GM23338 (cell line): ENCODE data around the gene CAMTA1. TPM values are rescaled to one million over a fixed set of nuclear protein-coding genes. Genes with fewer than 3 reads are reported as not detected.
A peak's percentile ranks its signal among the peaks of the same experiment; 100 is the strongest.

Source experiments
- ATAC-seq: fragments of 200-7000 bp; cut with Tn5 transposase; 3 replicates; pipeline ENCODE4 v1.9.1; 2020
- DNase-seq: peaks from one replicate; pipeline ENCODE4 v3.0.0-alpha.2; 2015; ENCODE audit warnings: low spot score
- H2AFZ ChIP-seq: fragments of 200-600 bp; sonication (generic); 2 replicates; pipeline ENCODE4 v1.8.0; 2016; ENCODE audit warnings: antibody characterized with exemption, mild to moderate bottlenecking, moderate library complexity
- H3F3A ChIP-seq: fragments of 200-600 bp; sonication (generic); replicated peaks from 2 replicates; pipeline ENCODE4 v1.8.0; 2017; ENCODE audit warnings: antibody characterized with exemption, mixed run types, low read depth
- H3K27ac ChIP-seq: fragments of 200-600 bp; sonication (generic); 2 replicates; pipeline ENCODE4 v1.6.1; 2016; ENCODE audit warnings: low read depth
- H3K27me3 ChIP-seq: fragments of 200-600 bp; sonication (generic); 2 replicates; pipeline ENCODE4 v1.8.0; 2016; ENCODE audit warnings: mild to moderate bottlenecking, mixed run types, moderate library complexity; ENCODE audit not compliant: insufficient read depth
- H3K36me3 ChIP-seq: fragments of 200-600 bp; sonication (generic); 2 replicates; pipeline ENCODE4 v1.8.0; 2016; ENCODE audit warnings: mild to moderate bottlenecking; ENCODE audit not compliant: insufficient read depth
- H3K4me1 ChIP-seq: fragments of 200-600 bp; sonication (generic); 2 replicates; pipeline ENCODE4 v1.8.0; 2016; ENCODE audit warnings: mild to moderate bottlenecking, moderate library complexity; ENCODE audit not compliant: insufficient read depth
- H3K4me2 ChIP-seq: fragments of 200-600 bp; sonication (generic); 2 replicates; pipeline ENCODE4 v1.7.1; 2017; ENCODE audit warnings: mixed run types
- H3K4me3 ChIP-seq: fragments of 200-600 bp; sonication (generic); 2 replicates; pipeline ENCODE4 v1.6.1; 2016; ENCODE audit warnings: mixed run types
- H3K79me2 ChIP-seq: fragments of 200-600 bp; sonication (generic); replicated peaks from 2 replicates; pipeline ENCODE4 v1.8.0; 2017; ENCODE audit warnings: mild to moderate bottlenecking; ENCODE audit not compliant: insufficient read depth
- H3K9me2 ChIP-seq: fragments of 200-600 bp; sonication (generic); 2 replicates; pipeline ENCODE4 v1.8.0; 2017; ENCODE audit not compliant: insufficient read depth
- H4K20me1 ChIP-seq: fragments of 200-600 bp; sonication (generic); replicated peaks from 2 replicates; pipeline ENCODE4 v1.8.0; 2017; ENCODE audit warnings: mild to moderate bottlenecking; ENCODE audit not compliant: insufficient read depth
- H3K27ac Mint-ChIP-seq: 2 replicates; pipeline ENCODE4 v1.8.0; 2020; ENCODE audit warnings: inconsistent platforms, mild to moderate bottlenecking, moderate library complexity, mixed read lengths
- H3K27me3 Mint-ChIP-seq: 3 replicates; pipeline ENCODE4 v1.8.0; 2022; ENCODE audit warnings: low read depth, mild to moderate bottlenecking, moderate library complexity, mixed read lengths, inconsistent platforms; ENCODE audit not compliant: insufficient read depth, poor library complexity
- H3K36me3 Mint-ChIP-seq: 3 replicates; pipeline ENCODE4 v1.8.0; 2021; ENCODE audit warnings: low read depth, mild to moderate bottlenecking, inconsistent platforms, moderate library complexity, mixed read lengths
- H3K4me1 Mint-ChIP-seq: 3 replicates; pipeline ENCODE4 v1.8.0; 2020; ENCODE audit warnings: mild to moderate bottlenecking, inconsistent platforms, mixed read lengths
- H3K4me3 Mint-ChIP-seq: 3 replicates; pipeline ENCODE4 v1.8.0; 2021; ENCODE audit warnings: moderate library complexity, mild to moderate bottlenecking, inconsistent platforms, mixed read lengths
- H3K9me3 Mint-ChIP-seq: 3 replicates; pipeline ENCODE4 v1.8.0; 2020; ENCODE audit warnings: moderate library complexity, mild to moderate bottlenecking, inconsistent platforms, mixed read lengths
- CREB1 ChIP-seq: fragments of 250-450 bp; sonication (Bioruptor Pico); IDR thresholded peaks from 2 replicates; pipeline ENCODE4 v1.5.0; 2020; ENCODE audit warnings: low read depth, mild to moderate bottlenecking, moderate library complexity
- STAT1 ChIP-seq: IDR thresholded peaks from one replicate; pipeline ENCODE4 v1.6.1; 2016; ENCODE audit warnings: antibody characterized with exemption; ENCODE audit not compliant: unreplicated experiment
- polyA plus RNA-seq: library from polyadenylated mRNA; unstranded; fragments of >200 nt; fragmentation: Nextera tagmentation; extraction: Ambion mirVana; gene quantifications from 2 replicates; pipeline ENCODE4 v1.2.1, GENCODE V29; 2016
- total RNA-seq: library from RNA; depleted of rRNA; stranded (reverse); fragments of >200 nt; shearing (Covaris generic); gene quantifications from 2 replicates; pipeline ENCODE4 v1.2.3, GENCODE V29; 2014
- TF ChIP-seq, protein P1 (sequence below), 2 experiments: fragments of 200-600 bp in 1 of 2; sonication (generic) in 1 of 2; conservative IDR thresholded peaks; 2 replicates each; pipeline versions ENCODE4 v1.5.1 to v1.6.1; 2016 to 2017; ENCODE audit warnings: antibody characterized with exemption in 2 of 2, low read depth in 2 of 2, mild to moderate bottlenecking in 2 of 2, moderate library complexity in 1 of 2

CAMTA1 gene
- total and polyA plus RNA-seq, 2 experiments from 2014 or later, result 115 to 519 TPM

GRCh38 chr1:7538849-7539768 is 753.9 kb downstream of the CAMTA1 start:
- peaks cover 54% of the 10 kb centered on the region for H3K4me1 Mint-ChIP-seq
- peaks cover 20% of the 10 kb centered on the region for H3K27me3 Mint-ChIP-seq
- no peak for DNase-seq

GRCh38 chr1:7539769-7540175 is 754.5 kb downstream of the CAMTA1 start:
- H3K4me2 ChIP-seq, result no peak overlapping the region
- no peaks in the 10 kb centered on the region for H3K9me3 Mint-ChIP-seq

More at GRCh38 chr1:7538849-7539768, 753.9 kb downstream of the CAMTA1 start:
- Mint-ChIP-seq H3K36me3 (no peaks in the 10 kb centered on the region), H3K4me3 (no peak overlapping the region), H3K9me3 (no peaks in the 10 kb centered on the region), H3K27ac (peak overlapping the region; percentile 43; the same call in 1 of the 2 replicates)
- no peaks in the 10 kb centered on the region; the same call in 1 of the 2 replicates for H3K27me3 ChIP-seq
- H2AFZ ChIP-seq, result no peak overlapping the region
- H3K4me3 ChIP-seq, result no peak overlapping the region
- peak; percentile 4; the same call in 2 of the 3 replicates for ATAC-seq
- no peak overlapping the region for H3K4me2 ChIP-seq
- H3K27ac ChIP-seq, result no peak overlapping the region
- H3K9me2 ChIP-seq, result no peaks in the 10 kb centered on the region
- H4K20me1 ChIP-seq, result no peaks in the 10 kb centered on the region
- TF ChIP-seq, protein P1, sequence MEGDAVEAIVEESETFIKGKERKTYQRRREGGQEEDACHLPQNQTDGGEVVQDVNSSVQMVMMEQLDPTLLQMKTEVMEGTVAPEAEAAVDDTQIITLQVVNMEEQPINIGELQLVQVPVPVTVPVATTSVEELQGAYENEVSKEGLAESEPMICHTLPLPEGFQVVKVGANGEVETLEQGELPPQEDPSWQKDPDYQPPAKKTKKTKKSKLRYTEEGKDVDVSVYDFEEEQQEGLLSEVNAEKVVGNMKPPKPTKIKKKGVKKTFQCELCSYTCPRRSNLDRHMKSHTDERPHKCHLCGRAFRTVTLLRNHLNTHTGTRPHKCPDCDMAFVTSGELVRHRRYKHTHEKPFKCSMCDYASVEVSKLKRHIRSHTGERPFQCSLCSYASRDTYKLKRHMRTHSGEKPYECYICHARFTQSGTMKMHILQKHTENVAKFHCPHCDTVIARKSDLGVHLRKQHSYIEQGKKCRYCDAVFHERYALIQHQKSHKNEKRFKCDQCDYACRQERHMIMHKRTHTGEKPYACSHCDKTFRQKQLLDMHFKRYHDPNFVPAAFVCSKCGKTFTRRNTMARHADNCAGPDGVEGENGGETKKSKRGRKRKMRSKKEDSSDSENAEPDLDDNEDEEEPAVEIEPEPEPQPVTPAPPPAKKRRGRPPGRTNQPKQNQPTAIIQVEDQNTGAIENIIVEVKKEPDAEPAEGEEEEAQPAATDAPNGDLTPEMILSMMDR (conservative IDR thresholded peaks at IDR 0.05; ENCODE audit: low read depth in 2 of 2), result peak; percentile 50 to 53; a peak in 3 of 4 replicates
- no peak for TF ChIP-seq STAT1
- H3F3A ChIP-seq, result no peaks in the 10 kb centered on the region
- no peaks in the 10 kb centered on the region for H3K36me3 ChIP-seq
- peaks cover 37% of the 10 kb centered on the region for H3K4me1 ChIP-seq
- no peaks in the 10 kb centered on the region for H3K79me2 ChIP-seq

More at GRCh38 chr1:7539769-7540175, 754.5 kb downstream of the CAMTA1 start:
- H2AFZ ChIP-seq, result no peak overlapping the region
- no peaks in the 10 kb centered on the region for H3K79me2 ChIP-seq
- Mint-ChIP-seq H3K4me3 (no peak overlapping the region), H3K27ac (peak overlapping the region; percentile 29; the same call in 1 of the 2 replicates), H3K36me3 (no peaks in the 10 kb centered on the region), H3K27me3 (peaks cover 20% of the 10 kb centered on the region), H3K4me1 (peaks cover 49% of the 10 kb centered on the region)
- H3K4me3 ChIP-seq, result no peak overlapping the region
- peaks cover 32% of the 10 kb centered on the region for H3K4me1 ChIP-seq
- no peaks in the 10 kb centered on the region for H3K9me2 ChIP-seq
- TF ChIP-seq CREB1 (CRISPR knock-in tag), result no peak
- TF ChIP-seq, protein P1 (conservative IDR thresholded peaks at IDR 0.05; ENCODE audit: low read depth in 2 of 2), result peak; percentile 62 to 89
- peak; percentile 70 for ATAC-seq
- H3K27ac ChIP-seq, result no peak overlapping the region
- DNase-seq, result peak; percentile 90
- no peaks in the 10 kb centered on the region for H3F3A ChIP-seq
- no peaks in the 10 kb centered on the region for H4K20me1 ChIP-seq
- no peaks in the 10 kb centered on the region for H3K36me3 ChIP-seq
- H3K27me3 ChIP-seq, result no peaks in the 10 kb centered on the region; the same call in 1 of the 2 replicates
